MM.1S (cell line): ENCODE measurements around the gene DCBLD2.

Experiments
- DNase-seq: peaks from one replicate; pipeline ENCODE4 v3.0.0-alpha.2; 2015
- H2AFZ ChIP-seq: fragments of 300-600 bp; sonication (generic); 2 replicates; pipeline ENCODE4 v1.6.0; 2016; ENCODE audit warnings: antibody characterized with exemption, low read length
- H3F3A ChIP-seq: fragments of 300-600 bp; sonication (generic); 2 replicates; pipeline ENCODE4 v1.6.1; 2016; ENCODE audit warnings: mild to moderate bottlenecking, antibody characterized with exemption, low read length, moderate library complexity, mixed read lengths; ENCODE audit not compliant: insufficient read depth
- H3K27ac ChIP-seq: fragments of 300-600 bp; sonication (generic); 2 replicates; pipeline ENCODE4 v1.5.1; 2016; ENCODE audit warnings: mild to moderate bottlenecking, low read length
- H3K27me3 ChIP-seq: fragments of 300-600 bp; sonication (generic); replicated peaks from 2 replicates; pipeline ENCODE4 v1.6.0; 2016; ENCODE audit warnings: low read length; ENCODE audit not compliant: insufficient read depth
- H3K36me3 ChIP-seq: fragments of 300-600 bp; sonication (generic); replicated peaks from 2 replicates; pipeline ENCODE4 v1.6.1; 2016; ENCODE audit warnings: mild to moderate bottlenecking, low read length, mixed read lengths; ENCODE audit not compliant: insufficient read depth
- H3K4me1 ChIP-seq: fragments of 300-600 bp; sonication (generic); 2 replicates; pipeline ENCODE4 v1.6.1; 2016; ENCODE audit warnings: low read length, mixed read lengths
- H3K4me2 ChIP-seq: fragments of 300-600 bp; sonication (generic); 2 replicates; pipeline ENCODE4 v1.6.0; 2016; ENCODE audit warnings: low read depth, low read length
- H3K4me3 ChIP-seq: fragments of 300-600 bp; sonication (generic); 2 replicates; pipeline ENCODE4 v1.5.1; 2016; ENCODE audit warnings: low read length, mixed read lengths
- H3K79me2 ChIP-seq: fragments of 300-600 bp; sonication (generic); 2 replicates; pipeline ENCODE4 v1.6.1; 2016; ENCODE audit warnings: mixed run types, low read length, mixed read lengths
- H3K9ac ChIP-seq: fragments of 300-600 bp; sonication (generic); 2 replicates; pipeline ENCODE4 v1.6.1; 2016; ENCODE audit warnings: low read length, mixed read lengths
- H3K9me2 ChIP-seq: fragments of 300-600 bp; sonication (generic); replicated peaks from 2 replicates; pipeline ENCODE4 v1.6.1; 2016; ENCODE audit warnings: mild to moderate bottlenecking, low read length, mixed read lengths; ENCODE audit not compliant: insufficient read depth
- H3K9me3 ChIP-seq: fragments of 300-600 bp; sonication (generic); replicated peaks from 2 replicates; pipeline ENCODE4 v1.6.1; 2016; ENCODE audit warnings: mild to moderate bottlenecking, low read length, mixed read lengths; ENCODE audit not compliant: insufficient read depth
- H4K20me1 ChIP-seq: fragments of 300-600 bp; sonication (generic); 2 replicates; pipeline ENCODE4 v1.6.1; 2016; ENCODE audit warnings: mild to moderate bottlenecking, low read length, moderate library complexity, mixed read lengths; ENCODE audit not compliant: insufficient read depth
- CTCF ChIP-seq: fragments of 300-600 bp; sonication (generic); IDR thresholded peaks from 2 replicates; pipeline ENCODE4 v1.5.1; 2016; ENCODE audit warnings: antibody characterized with exemption, low read length, mixed read lengths
- EZH2 ChIP-seq: fragments of 300-600 bp; sonication (generic); optimal IDR thresholded peaks from 2 replicates; pipeline ENCODE3; 2017; ENCODE audit warnings: low read depth, mild to moderate bottlenecking, antibody characterized with exemption, low read length, mixed read lengths
- EZH2phosphoT487 ChIP-seq: fragments of 300-600 bp; sonication (generic); IDR thresholded peaks from 2 replicates; pipeline ENCODE4 v1.6.1; 2018; ENCODE audit warnings: antibody characterized with exemption, low read length

Gene DCBLD2

GRCh38 chr3:98801043-98801747 lies 100.3 kb downstream of the DCBLD2 start:
- no peak for TF ChIP-seq EZH2phosphoT487
- TF ChIP-seq CTCF, result no peak; the same call in 1 of the 2 replicates
- no peak for TF ChIP-seq EZH2
- no peaks in the 10 kb centered on the region for H3K36me3 ChIP-seq
- no peak overlapping the region for H3K27ac ChIP-seq
- H3K4me1 ChIP-seq, result no peaks in the 10 kb centered on the region
- H3K9me3 ChIP-seq, result no peaks in the 10 kb centered on the region
- no peak overlapping the region for H2AFZ ChIP-seq
- H4K20me1 ChIP-seq, result no peaks in the 10 kb centered on the region
- H3K4me3 ChIP-seq, result no peak overlapping the region
- DNase-seq, result no peak
- H3K4me2 ChIP-seq, result no peak overlapping the region
- no peaks in the 10 kb centered on the region for H3K79me2 ChIP-seq
- H3F3A ChIP-seq, result peaks cover 30% of the 10 kb centered on the region
- H3K9me2 ChIP-seq, result no peaks in the 10 kb centered on the region
- no peak overlapping the region for H3K9ac ChIP-seq
- H3K27me3 ChIP-seq, result no peaks in the 10 kb centered on the region

- no peak for DNase-seq
- Histone ChIP-seq H2AFZ (no peak overlapping the region), H3K9me2 (no peaks in the 10 kb centered on the region), H3K4me2 (no peak overlapping the region), H3K4me1 (no peaks in the 10 kb centered on the region), H3K79me2 (no peaks in the 10 kb centered on the region), H3F3A (peaks cover 38% of the 10 kb centered on the region), H4K20me1 (no peaks in the 10 kb centered on the region), H3K27ac (no peak overlapping the region), H3K27me3 (no peaks in the 10 kb centered on the region), H3K4me3 (no peak overlapping the region), H3K9ac (no peak overlapping the region), H3K36me3 (no peaks in the 10 kb centered on the region), H3K9me3 (no peaks in the 10 kb centered on the region)
- no peak for TF ChIP-seq CTCF
- TF ChIP-seq EZH2phosphoT487, result no peak
- TF ChIP-seq EZH2, result no peak
These were observed 101.1 kb downstream of the DCBLD2 start for GRCh38 chr3:98800401-98800800.

GRCh38 chr3:98799479-98799878 lies 102.0 kb downstream of the DCBLD2 start:
- Histone ChIP-seq H3K27ac (no peak overlapping the region), H3K36me3 (peaks cover 7% of the 10 kb centered on the region; the same call in 1 of the 2 replicates), H3F3A (peaks cover 47% of the 10 kb centered on the region), H3K9me2 (no peaks in the 10 kb centered on the region), H3K27me3 (no peaks in the 10 kb centered on the region), H3K79me2 (no peaks in the 10 kb centered on the region), H3K9ac (no peak overlapping the region), H3K4me3 (no peak overlapping the region), H2AFZ (no peak overlapping the region), H3K4me2 (no peak overlapping the region), H3K9me3 (no peaks in the 10 kb centered on the region), H3K4me1 (no peaks in the 10 kb centered on the region), H4K20me1 (no peaks in the 10 kb centered on the region)
- DNase-seq, result no peak
- TF ChIP-seq EZH2phosphoT487 (no peak), CTCF (no peak), EZH2 (no peak)
